T-helper 22 cell (primary cell): ENCODE results near the gene MPST.

ENCODE experiments used
- DNase-seq: peaks from one replicate; pipeline ENCODE4 v3.0.0-alpha.2; 2020; ENCODE audit warnings: low read depth

MPST gene

DNA sequence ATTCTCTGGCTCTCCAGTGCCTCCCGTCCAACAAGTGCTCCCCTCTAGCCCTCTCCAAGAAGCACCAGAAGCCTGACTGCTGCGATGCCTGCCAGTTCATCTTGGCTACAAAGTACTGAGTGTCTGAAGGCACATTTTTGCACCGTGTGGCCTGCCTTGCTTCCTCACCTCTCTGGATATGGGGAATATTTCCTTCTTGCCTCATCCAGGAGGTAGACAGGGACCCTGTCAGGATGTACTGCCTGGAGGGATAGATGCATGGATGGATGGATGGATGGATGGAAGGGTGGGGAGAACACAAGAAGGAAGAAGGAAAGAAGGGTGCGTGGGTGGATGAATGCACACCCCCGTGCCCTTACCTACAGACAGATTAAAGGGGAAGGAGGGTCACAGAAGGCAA is 59.6 kb downstream of the MPST start:
- no peak for DNase-seq
